ENCODE measurements around the gene COL26A1.

GRCh38 chr7:101466871-101467270, 104.2 kb downstream of the COL26A1 start:
- TF ChIP-seq CTCF (IDR thresholded peaks at IDR 0.05) (no peak), POLR2AphosphoS5 (IDR thresholded peaks at IDR 0.05) (no peak), POLR2A (IDR thresholded peaks at IDR 0.05) (no peak)
